NCI-H2029 (cell line): ENCODE data around the gene PALLD.

Experiments used
- DNase-seq: peaks from one replicate; lab custom pipeline; 2025; lab: John Stamatoyannopoulos, UW

Gene PALLD

GRCh38 chr4:168832763-168833575 lies 336.1 kb downstream of the PALLD start:
- no peak for DNase-seq

GRCh38 chr4:168833881-168834280 lies 337.0 kb downstream of the PALLD start:
- no peak for DNase-seq

- DNase-seq, result peak; percentile 92
These were observed 339.1 kb downstream of the PALLD start for GRCh38 chr4:168835880-168836454.

GRCh38 chr4:168836490-168836889 lies 339.6 kb downstream of the PALLD start:
- peak; percentile 50 for DNase-seq

GRCh38 chr4:168837922-168838321 lies 341.1 kb downstream of the PALLD start:
- no peak for DNase-seq

- DNase-seq, result no peak
These were observed 343.0 kb downstream of the PALLD start for GRCh38 chr4:168839758-168840391.

GRCh38 chr4:168840392-168840763 lies 343.5 kb downstream of the PALLD start:
- no peak for DNase-seq

GRCh38 chr4:168841000-168841671 lies 344.3 kb downstream of the PALLD start:
- DNase-seq, result peak; percentile 25

GRCh38 chr4:168841672-168842019 lies 344.8 kb downstream of the PALLD start:
- DNase-seq, result no peak

- DNase-seq, result no peak
These were observed 345.3 kb downstream of the PALLD start for GRCh38 chr4:168842186-168842585.

- DNase-seq, result no peak
These were observed 346.8 kb downstream of the PALLD start for GRCh38 chr4:168843635-168844034.

- DNase-seq, result no peak
These were observed 347.6 kb downstream of the PALLD start for GRCh38 chr4:168844353-168845049.

GRCh38 chr4:168845897-168846296 lies 349.0 kb downstream of the PALLD start:
- peak; percentile 26 for DNase-seq

- DNase-seq, result no peak
These were observed 349.6 kb downstream of the PALLD start for GRCh38 chr4:168846414-168846813.

GRCh38 chr4:168847771-168848502 lies 351.1 kb downstream of the PALLD start:
- DNase-seq, result peak; percentile 5

GRCh38 chr4:168849030-168849675 lies 352.3 kb downstream of the PALLD start:
- no peak for DNase-seq

GRCh38 chr4:168849997-168850396 lies 353.1 kb downstream of the PALLD start:
- no peak for DNase-seq

- no peak for DNase-seq
These were observed 355.5 kb downstream of the PALLD start for GRCh38 chr4:168852387-168852786.

GRCh38 chr4:168852933-168853713 lies 356.3 kb downstream of the PALLD start:
- no peak for DNase-seq

GRCh38 chr4:168853770-168854169 lies 356.9 kb downstream of the PALLD start:
- no peak for DNase-seq
